GM18861 (cell line): ENCODE results near the gene PLPP2.

Source experiments
- ATAC-seq: cut with Tn5 transposase; IDR thresholded peaks from one replicate; pipeline ENCODE4 v1.9.1; 2021; ENCODE audit not compliant: unreplicated experiment

The PLPP2 gene

GRCh38 chr19:291006-291521 lies at the start of gene PLPP2:
PLPP2 (minus strand) TSS chr19:291403; CDS start chr19:291336, 67 bp downstream.
- no peak for ATAC-seq

DNA sequence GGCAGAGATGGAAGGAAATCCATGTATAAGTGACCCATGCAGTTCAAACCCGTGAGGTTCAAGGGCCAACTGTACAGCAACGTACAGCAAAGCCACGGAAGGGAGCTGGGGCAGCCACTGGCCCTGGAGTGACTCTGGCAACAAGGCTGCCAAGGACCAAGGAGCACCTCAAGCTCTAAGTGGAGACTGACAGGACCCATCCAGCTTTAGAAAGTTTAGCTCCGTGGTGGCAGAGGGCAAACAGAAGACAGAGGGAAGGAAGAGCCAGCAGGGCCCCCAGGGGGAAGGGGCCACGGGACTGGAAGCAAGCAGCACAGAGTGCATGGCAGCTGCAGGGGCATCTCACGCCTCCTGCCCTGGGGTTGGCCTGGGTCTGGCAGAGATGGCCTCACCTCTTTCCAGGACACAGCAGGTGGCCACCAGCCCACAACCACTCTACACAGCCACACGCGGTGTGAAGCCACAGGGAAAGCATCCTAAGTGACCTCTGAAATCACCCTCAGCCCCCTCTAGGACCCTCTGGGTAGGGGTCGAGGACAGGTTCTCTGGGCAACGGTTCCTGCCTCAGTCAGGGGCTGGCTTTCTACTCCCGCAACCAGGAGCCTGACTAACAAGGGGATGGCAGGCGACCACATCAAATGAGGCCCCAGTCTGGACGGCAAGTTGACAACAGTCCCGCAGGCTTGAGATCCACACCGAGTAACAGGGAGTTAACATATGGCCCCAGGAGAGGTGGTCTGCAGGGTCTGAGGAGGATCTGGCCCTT lies 49.6 kb upstream of the PLPP2 start:
- no peak for ATAC-seq

DNA sequence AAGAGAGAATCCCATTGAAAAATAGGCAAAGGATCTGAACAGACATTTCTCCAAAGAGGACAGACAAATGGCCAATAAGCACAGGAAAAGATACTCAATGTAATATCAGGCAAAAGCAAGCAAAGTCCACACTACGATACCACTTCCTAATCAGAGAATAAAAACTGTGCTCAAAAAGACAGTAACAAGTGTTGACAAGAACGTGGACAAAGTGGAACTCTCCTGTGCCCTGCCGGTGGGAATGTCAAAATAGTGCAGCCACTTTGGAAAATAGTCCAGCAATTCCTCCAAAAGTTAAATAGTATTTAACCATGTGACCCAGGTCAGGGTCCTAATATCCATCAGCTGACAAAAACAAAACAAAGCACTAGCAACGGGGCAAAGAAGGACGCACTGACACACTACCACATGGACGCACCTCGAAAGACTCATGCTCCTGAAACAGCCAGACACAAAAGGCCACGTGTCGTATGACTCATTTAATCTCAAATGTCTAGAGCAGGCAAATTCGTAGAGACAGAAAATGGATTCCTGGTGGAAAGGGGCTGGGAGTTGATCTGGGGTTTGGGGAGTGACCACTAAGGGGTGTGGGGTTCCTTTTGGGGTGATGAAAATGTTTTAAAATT lies 48.2 kb upstream of the PLPP2 start:
- ATAC-seq, result no peak

DNA sequence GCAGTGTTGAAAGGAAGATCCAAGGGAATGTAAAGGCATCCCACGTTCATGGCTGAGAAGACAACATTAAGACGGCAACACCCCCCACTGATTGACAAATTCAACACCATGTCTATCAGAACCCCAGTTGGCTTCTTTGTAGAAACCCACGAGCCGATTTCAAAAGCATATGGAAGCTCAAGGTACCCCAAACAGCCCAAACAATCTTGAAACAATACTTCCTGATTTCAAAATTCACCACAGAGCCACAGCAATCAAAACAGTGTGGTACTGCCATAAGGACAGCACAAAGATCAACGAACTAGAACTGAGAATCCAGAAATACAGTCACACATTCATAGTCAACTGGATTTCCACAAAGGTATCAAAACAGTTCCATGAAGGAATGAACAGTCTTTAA lies 47.2 kb upstream of the PLPP2 start:
- no peak for ATAC-seq

- ATAC-seq, result no peak
Measured at GRCh38 chr19:336067-336614, 44.9 kb upstream of the PLPP2 start.

DNA sequence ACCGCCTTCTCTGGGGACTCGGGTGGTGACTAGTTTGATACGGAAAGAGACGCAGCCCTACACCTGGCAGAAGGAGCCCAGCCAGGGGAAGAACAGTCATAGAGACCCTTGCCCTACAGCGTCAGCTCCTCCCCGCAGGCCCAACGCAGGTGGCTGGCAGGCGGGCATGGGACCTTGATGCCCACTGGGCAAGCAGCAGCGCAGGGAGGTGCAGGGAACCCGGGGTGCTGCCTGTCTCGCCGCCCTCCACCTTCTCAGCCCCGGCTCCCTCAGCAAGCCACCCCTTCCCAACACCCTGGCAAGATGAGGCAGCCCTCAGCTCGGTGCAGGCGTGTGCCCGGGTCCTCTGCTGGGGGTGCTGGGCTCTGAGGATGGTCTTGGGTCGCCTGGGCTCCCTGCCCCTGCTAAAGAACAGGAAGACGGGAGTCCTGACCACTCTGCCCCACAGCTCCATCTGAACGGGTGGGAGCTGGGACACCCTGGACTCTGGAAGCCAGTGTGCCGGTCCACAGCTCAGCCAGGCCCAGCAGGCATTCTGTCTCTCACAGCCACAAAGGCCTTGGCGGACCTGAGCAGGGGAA lies 44.4 kb upstream of the PLPP2 start:
- no peak for ATAC-seq

DNA sequence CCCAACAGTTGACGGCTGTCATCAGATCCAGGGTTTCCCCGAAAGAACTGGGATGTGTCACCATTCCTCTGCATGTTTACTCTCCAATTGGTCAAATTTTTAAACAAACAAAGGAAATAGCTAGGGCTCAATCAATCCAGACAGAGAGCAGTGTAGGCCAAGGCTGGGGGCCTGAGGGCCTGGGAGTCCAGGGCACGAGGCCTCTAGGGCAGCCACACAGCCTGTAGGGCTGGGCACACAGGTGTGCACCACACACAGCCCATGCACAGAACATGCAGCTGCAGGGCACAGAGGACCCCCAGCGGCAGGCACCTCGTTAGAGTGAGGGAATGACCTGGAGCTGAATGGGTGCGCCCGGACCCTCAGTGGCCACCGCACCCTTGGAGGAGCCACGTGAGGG lies 43.9 kb upstream of the PLPP2 start:
- no peak for ATAC-seq

GRCh38 chr19:334296-335071 lies 43.3 kb upstream of the PLPP2 start:
- ATAC-seq, result no peak

DNA sequence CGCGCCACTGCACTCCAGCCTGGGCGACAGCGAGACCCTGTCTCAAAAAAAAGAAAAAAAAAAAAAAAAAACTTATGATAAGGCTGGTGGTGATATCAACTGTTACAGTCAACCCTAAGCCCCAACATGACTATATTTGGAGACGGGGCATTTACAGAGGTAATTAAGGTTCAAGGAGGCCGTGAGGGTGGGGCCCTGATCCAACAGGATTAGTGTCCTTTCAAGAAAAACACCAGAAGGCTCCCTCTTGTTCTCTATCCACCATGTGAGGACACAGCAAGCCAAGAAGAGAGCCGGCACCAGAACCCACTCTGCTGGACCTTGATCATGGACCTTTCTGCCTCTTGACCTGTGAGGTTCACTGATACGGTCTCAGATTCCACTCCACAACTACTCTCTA lies 39.3 kb upstream of the PLPP2 start:
- ATAC-seq, result no peak

- no peak for ATAC-seq
Measured at GRCh38 chr19:329876-330275, 38.7 kb upstream of the PLPP2 start.

GRCh38 chr19:328025-328505 lies 36.9 kb upstream of the PLPP2 start:
- ATAC-seq, result no peak

- ATAC-seq, result no peak
Measured at GRCh38 chr19:327291-328024, 36.3 kb upstream of the PLPP2 start.

DNA sequence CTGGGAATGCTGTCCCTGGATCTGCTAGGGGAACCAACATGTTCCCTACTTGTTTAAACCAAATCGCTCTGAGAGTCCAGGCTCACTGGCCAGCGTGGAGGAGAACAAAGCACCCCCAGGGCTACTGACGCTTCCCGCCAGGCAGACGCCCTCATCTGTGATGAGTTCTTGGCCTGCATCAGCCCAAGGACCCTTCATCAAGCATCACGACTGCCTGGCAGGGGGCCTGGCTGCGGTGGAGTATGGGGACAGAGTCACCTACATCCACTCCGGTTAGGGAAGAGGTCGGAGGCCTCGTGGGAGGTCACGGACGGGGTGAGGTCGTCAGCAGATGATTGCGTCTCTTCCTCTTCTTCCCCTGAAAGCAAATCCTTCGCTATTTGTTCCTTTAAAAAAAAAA lies 35.7 kb upstream of the PLPP2 start:
- no peak for ATAC-seq

DNA sequence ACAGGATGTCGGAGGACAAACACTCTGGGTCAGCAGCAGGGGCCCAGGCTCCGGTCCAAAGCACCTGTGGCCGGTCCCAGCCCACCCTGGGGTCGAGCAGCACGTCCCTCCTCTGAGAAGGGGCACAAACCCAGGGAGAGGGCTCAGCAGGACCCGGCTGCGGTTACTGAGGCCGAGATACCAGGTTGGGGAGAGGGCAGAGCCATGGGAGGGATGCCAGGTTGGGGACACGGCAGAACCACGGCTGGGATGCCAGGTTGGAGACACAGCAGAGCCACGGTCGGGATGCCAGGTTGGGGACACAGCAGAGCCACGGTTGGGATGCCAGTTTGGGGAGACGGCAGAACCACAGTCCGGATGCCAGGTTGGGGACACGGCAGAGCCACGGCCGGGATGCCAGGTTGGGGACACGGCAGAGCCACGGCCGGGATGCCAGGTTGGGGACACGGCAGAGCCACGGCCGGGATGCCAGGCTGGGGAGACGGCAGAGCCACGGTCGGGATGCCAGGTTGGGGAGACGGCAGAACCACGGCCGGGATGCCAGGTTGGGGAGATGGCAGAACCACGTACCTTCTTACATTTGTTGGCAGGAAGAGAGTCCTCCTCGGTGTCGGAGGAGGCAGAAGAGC lies 34.8 kb upstream of the PLPP2 start:
- ATAC-seq, result no peak

DNA sequence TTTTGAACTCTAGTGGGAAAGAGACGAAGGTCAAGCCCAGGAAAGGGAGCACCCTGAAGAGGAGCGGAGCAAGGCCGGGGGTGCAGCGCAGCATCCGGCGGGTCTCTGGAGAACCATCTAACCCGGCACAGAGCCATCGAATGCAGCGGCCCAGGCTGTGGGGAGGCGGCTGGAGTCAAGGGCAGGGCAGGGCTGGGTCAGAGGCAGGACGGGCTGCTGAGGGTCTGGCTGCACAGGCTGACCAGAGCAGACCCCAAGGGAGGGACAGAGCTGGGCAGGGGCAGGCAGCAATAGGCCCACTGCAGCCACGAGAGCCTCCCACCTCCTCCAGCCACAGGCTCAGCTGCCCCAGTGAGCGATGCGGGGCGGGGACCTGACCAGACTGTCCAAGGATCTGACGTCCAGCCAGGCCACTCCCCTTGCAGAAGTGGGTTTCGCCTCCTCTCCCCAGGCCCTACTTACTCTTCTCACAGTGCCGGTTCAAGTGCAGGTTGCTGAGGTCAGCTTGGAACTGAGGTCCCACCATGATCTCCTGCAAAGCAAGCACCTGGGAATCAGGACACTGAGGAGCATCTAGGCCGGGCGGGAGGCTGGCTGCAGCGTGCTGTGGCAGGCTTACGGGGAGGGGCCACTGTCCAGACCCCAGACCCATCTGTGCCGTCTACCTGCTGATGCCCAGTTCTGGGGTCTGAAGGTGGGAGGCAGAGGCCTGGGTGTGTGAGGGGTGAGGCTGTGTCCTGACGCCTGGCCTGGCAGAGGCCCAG lies 34.2 kb upstream of the PLPP2 start:
- ATAC-seq, result no peak

DNA sequence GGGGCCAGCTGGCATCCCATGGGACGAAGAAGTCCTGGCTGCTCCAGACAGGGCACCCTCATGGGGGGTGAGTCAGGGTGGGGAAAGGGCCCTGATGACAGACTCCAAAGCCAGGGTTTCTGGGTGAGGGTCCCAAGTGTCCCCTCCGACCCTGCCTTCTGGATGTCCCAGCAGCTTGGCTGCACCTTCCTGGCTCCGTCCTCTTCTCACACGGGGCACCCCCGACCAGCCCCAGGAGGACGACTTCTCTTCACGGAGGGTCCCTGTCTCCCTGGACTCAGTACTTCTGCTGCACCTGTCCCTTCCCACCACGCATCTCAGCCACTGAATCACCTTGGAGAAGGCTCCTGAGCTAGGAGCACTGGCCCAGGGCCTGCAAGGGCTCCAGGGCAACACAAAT lies 33.5 kb upstream of the PLPP2 start:
- no peak for ATAC-seq

DNA sequence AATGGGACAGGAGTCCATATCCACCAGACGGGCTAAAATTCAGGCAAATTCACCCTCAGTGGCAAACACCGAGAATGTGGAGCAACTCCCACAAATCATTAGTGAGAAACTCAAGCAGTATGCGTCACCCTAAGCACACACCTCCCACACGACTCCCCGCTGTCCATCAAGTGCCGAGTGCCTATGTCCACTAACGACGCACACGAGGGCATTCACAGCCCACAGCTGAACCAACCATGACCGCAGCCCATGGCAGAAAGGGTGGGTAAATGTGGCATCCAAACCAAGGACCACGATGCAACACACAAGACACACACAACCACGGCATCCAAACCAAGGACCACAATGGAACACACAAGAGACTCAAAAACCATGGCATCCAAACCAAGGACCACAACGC lies 31.4 kb upstream of the PLPP2 start:
- no peak for ATAC-seq

DNA sequence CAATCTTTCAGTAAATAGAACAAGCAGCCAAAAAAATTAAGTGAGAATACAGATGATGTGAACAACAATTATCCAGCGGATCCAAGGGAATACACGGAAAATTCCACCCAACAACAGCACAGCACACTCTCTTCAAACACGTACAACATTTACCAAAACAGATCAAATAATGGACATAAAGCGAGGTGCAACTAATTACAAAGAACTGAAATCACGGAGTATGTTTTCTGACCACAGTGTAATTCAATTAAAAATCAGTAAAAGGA lies 27.2 kb upstream of the PLPP2 start:
- no peak for ATAC-seq

DNA sequence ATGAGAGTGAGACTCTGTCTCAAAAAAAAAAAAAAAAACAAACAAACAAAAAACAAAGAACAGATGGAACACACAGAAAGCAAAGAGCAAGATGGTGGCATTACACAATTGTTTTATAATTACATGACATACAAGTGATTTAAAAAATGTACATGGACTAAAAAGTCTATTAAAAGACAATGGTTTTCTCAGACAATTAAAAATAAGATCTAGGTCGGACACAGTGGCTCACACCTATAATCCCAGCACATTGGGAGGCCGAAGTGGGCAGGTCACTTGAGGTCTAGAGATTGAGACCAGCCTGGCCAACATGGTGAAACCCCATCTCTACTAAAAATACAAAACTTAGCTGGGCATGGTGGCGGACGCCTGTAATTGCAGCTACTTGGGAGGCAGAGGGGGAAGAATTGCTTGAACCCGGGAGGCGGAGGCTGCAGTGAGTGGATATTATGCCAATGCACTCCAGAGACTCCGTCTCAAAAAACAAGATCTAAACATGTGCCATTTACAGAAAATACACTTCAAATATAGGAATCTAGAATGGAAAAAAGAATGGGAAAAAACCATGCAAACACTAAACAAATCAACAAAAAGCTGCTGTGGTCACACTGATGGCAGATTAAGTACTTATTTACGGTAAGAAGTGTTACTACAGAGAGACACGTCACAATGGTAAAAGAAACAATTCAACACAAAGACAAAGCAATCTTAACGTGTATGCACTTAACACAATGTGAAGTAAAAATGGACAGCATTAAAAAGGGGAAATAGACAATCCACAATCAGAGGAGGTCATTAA lies 26.7 kb upstream of the PLPP2 start:
- no peak for ATAC-seq
